B cell (primary cell): ENCODE measurements around the gene ATG2A. TPM values are rescaled to one million over a fixed set of nuclear protein-coding genes. Genes with fewer than 3 reads are reported as not detected.

Experiments used
- ATAC-seq: fragments of 200-7000 bp; cut with Tn5 transposase; one replicate; pipeline ENCODE4 v1.10.0; 2021; ENCODE audit warnings: low read depth, mild to moderate bottlenecking, moderate number of reproducible peaks, moderate library complexity
- CTCF ChIA-PET: fragments of 350-600 bp; sonication (Branson Sonifier 250); formaldehyde crosslinking; loops from one replicate; lab custom pipeline; 2021; ENCODE audit warnings: antibody characterized with exemption, inconsistent platforms; lab: Charles Lee
- POLR2A ChIA-PET: fragments of 350-600 bp; sonication (Branson Sonifier 250); formaldehyde crosslinking; loops from one replicate; lab custom pipeline; 2021; ENCODE audit warnings: antibody characterized with exemption; lab: Charles Lee
- DNase-seq: peaks from one replicate; pipeline ENCODE4 v3.0.0; 2013
- H2AFZ ChIP-seq: 2 replicates; pipeline ENCODE4 v1.6.1; 2012; ENCODE audit warnings: mild to moderate bottlenecking, low read depth, low read length; ENCODE audit not compliant: insufficient read depth, poor library complexity, severe bottlenecking
- H3K27ac ChIP-seq, 2 donors: 1 replicate in 1 of 2; 2 replicates in 1 of 2; pipeline ENCODE4 v1.5.1; 2012 to 2013; ENCODE audit warnings: low read length in 2 of 2, mild to moderate bottlenecking in 2 of 2, moderate library complexity in 1 of 2
- H3K27me3 ChIP-seq, 4 experiments: fragments of 200-600 bp in 1 of 4; sonication (generic) in 1 of 4; replicated peaks in 1 of 4; 1 replicate in 2 of 4; 2 replicates in 2 of 4; pipeline versions ENCODE4 v1.6.1 to v1.7.0; 2013 to 2016; ENCODE audit warnings: low read length in 3 of 4, mild to moderate bottlenecking in 2 of 4, mixed read lengths in 1 of 4, moderate library complexity in 1 of 4; ENCODE audit not compliant: insufficient read depth in 4 of 4, control insufficient read depth in 3 of 4; ENCODE audit errors: control extremely low read depth in 1 of 4
- H3K36me3 ChIP-seq, 2 experiments: replicated peaks in 1 of 2; 1 replicate in 1 of 2; 2 replicates in 1 of 2; pipeline versions ENCODE4 v1.6.1 to v1.7.1; 2013; ENCODE audit warnings: low read length in 1 of 2; ENCODE audit not compliant: insufficient read depth in 2 of 2, control insufficient read depth in 1 of 2; ENCODE audit errors: control extremely low read depth in 1 of 2, extremely low read depth in 1 of 2
- H3K4me1 ChIP-seq, 2 donors: fragments of 200-600 bp in 1 of 2; sonication (generic) in 1 of 2; 1 replicate in 1 of 2; 2 replicates in 1 of 2; pipeline versions ENCODE4 v1.5.1 to v1.6.1; 2013 to 2017; ENCODE audit warnings: low read length in 2 of 2; ENCODE audit not compliant: control insufficient read depth in 2 of 2, insufficient read depth in 2 of 2
- H3K4me2 ChIP-seq: replicated peaks from 2 replicates; pipeline ENCODE3; 2012; ENCODE audit warnings: mild to moderate bottlenecking, low read depth, low read length; ENCODE audit not compliant: poor library complexity, severe bottlenecking
- H3K4me3 ChIP-seq, 5 experiments: fragments of 200-600 bp in 1 of 5; sonication (generic) in 1 of 5; 1 replicate in 3 of 5; 2 replicates in 2 of 5; pipeline versions ENCODE4 v1.5.1 to v1.7.0; 2011 to 2016; ENCODE audit warnings: low read length in 4 of 5, mild to moderate bottlenecking in 4 of 5, low read depth in 2 of 5, control low read depth in 1 of 5, moderate library complexity in 1 of 5; ENCODE audit not compliant: insufficient read depth in 1 of 5; ENCODE audit errors: control extremely low read depth in 1 of 5, extremely low read depth in 1 of 5
- H3K79me2 ChIP-seq: fragments of 200-600 bp; sonication (generic); one replicate; pipeline ENCODE4 v1.6.0; 2016; ENCODE audit warnings: low read length; ENCODE audit not compliant: control insufficient read depth, insufficient read depth
- H3K9ac ChIP-seq: fragments of 200-600 bp; sonication (generic); 2 replicates; pipeline ENCODE4 v1.6.1; 2017; ENCODE audit warnings: mild to moderate bottlenecking, low read length, moderate library complexity
- H3K9me3 ChIP-seq, 3 donors: one replicate each; pipeline versions ENCODE4 v1.6.1 to v1.7.1; 2013; ENCODE audit warnings: low read length in 2 of 3; ENCODE audit not compliant: control insufficient read depth in 2 of 3, insufficient read depth in 1 of 3; ENCODE audit errors: control extremely low read depth in 1 of 3
- H4K20me1 ChIP-seq: 2 replicates; pipeline ENCODE4 v1.6.0; 2012; ENCODE audit warnings: mild to moderate bottlenecking, low read length; ENCODE audit not compliant: insufficient read depth, control insufficient read depth, poor library complexity, severe bottlenecking
- H3K27ac Mint-ChIP-seq: one replicate; pipeline ENCODE4 v1.8.0; 2021; ENCODE audit warnings: mixed read lengths
- H3K27me3 Mint-ChIP-seq: one replicate; pipeline ENCODE4 v1.8.0; 2021; ENCODE audit warnings: mixed read lengths
- H3K4me1 Mint-ChIP-seq: one replicate; pipeline ENCODE4 v1.8.0; 2021; ENCODE audit warnings: mixed read lengths
- H3K4me3 Mint-ChIP-seq: one replicate; pipeline ENCODE4 v1.8.0; 2021; ENCODE audit warnings: mixed read lengths
- H3K9me3 Mint-ChIP-seq: one replicate; pipeline ENCODE4 v1.8.0; 2022; ENCODE audit warnings: mixed read lengths; ENCODE audit not compliant: insufficient read depth
- CTCF ChIP-seq: fragments of 200-600 bp; IDR thresholded peaks from one replicate; pipeline ENCODE4 v1.8.0; 2022; ENCODE audit warnings: antibody characterized with exemption, mild to moderate bottlenecking
- EZH2 ChIP-seq: IDR thresholded peaks from 2 replicates; pipeline ENCODE4 v1.6.1; 2012; ENCODE audit warnings: borderline replicate concordance, low read depth, mild to moderate bottlenecking, moderate library complexity, low read length; ENCODE audit not compliant: insufficient read depth, poor library complexity, severe bottlenecking
- WGBS: methylation state at CpG from one replicate; pipeline ENCODE4 v1.1.5; 2013; ENCODE audit warnings: missing lambda C conversion rate; ENCODE audit not compliant: insufficient coverage; 5-methylcytosine and 5-hydroxymethylcytosine counted together
- intact Hi-C: fragments of 100-400 bp; cut with micrococcal nuclease; formaldehyde crosslinking; loops from one replicate; pipeline ENCODE4 v1.10.0; 2022
- polyA plus RNA-seq: library from polyadenylated mRNA; depleted of rRNA; stranded (reverse); fragments of >200 nt; gene quantifications from 2 replicates; pipeline ENCODE4 v1.2.3, GENCODE V29; 2012
- total RNA-seq, 2 donors: library from RNA; stranded (reverse); fragments of 120-200 nt in 1 of 2; gene quantifications; 1 replicate in 1 of 2; 2 replicates in 1 of 2; pipeline versions ENCODE4 v1.2.3 to v1.2.4, GENCODE V29; 2013 to 2022

ATG2A gene
- total and polyA plus RNA-seq, 2 donors (not counting 1 experiment from before 2014, with no cell fraction given): 24.3 to 38.6 TPM

- H3K4me2 ChIP-seq: no peak overlapping the region
- no peak overlapping the region for H3K9ac ChIP-seq
- H3K9me3 ChIP-seq: no peaks in the 10 kb centered on the region
- no peak overlapping the region for H3K4me3 Mint-ChIP-seq
- no peak overlapping the region for H3K4me3 ChIP-seq
- H3K27ac ChIP-seq: no peak overlapping the region
- H3K4me1 ChIP-seq: no peaks in the 10 kb centered on the region
- no peaks in the 10 kb centered on the region for H3K9me3 Mint-ChIP-seq
- WGBS: 89% methylated on average over 10 of the region's 12 CpGs
- no peaks in the 10 kb centered on the region for H3K79me2 ChIP-seq
- H3K27me3 ChIP-seq: no peaks in the 10 kb centered on the region
- no peak for TF ChIP-seq EZH2
- TF ChIP-seq CTCF: no peak
- no peak overlapping the region for H2AFZ ChIP-seq
- ATAC-seq: no peak
- intact Hi-C loops: no loop called here
- H3K27ac Mint-ChIP-seq: no peak overlapping the region
- CTCF ChIA-PET: interaction anchor here (0.5 kb wide), 1 partner anchor 22 kb away, joined by 3 read pairs; no protein-coding TSS in a partner anchor
- no peaks in the 10 kb centered on the region for H3K27me3 Mint-ChIP-seq
- POLR2A ChIA-PET: interaction anchor here (1.1 kb wide), 1 partner anchor 85 kb away, joined by 3 read pairs; no protein-coding TSS in a partner anchor
- no peaks in the 10 kb centered on the region for H3K4me1 Mint-ChIP-seq
- no peaks in the 10 kb centered on the region for H4K20me1 ChIP-seq
- DNase-seq: no peak
- H3K36me3 ChIP-seq: peaks cover 0 to 38% of the 10 kb centered on the region in 2 experiments
These were observed 16.4 kb upstream of the ATG2A start for GRCh38 chr11:64933213-64933934.

DNA sequence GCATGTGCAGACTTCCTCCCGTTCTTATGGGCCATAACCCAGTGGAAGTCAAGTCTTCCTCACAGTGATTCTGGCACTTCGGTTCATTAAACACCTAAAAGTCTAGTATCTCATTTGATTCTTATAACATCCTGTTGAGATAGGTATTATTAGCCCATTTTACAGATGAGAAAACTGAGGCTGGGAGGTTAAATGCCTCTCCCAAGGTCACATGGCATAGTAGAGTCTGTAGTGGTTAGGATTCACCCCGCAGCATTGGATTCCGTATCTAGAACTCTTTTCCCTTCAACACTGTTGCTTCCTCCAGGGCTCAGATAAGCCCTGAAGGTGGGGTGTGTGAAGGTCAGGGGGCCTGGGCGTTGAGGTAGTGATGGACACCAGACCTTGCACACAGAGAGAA is 15.3 kb upstream of the ATG2A start:
- Histone ChIP-seq H3K79me2 (no peaks in the 10 kb centered on the region), H3K4me2 (no peak overlapping the region), H3K27me3 (no peaks in the 10 kb centered on the region), H3K27ac (no peak overlapping the region), H3K4me3 (no peak overlapping the region), H3K36me3 (peaks cover 0 to 42% of the 10 kb centered on the region in 2 experiments), H3K4me1 (no peaks in the 10 kb centered on the region), H4K20me1 (no peaks in the 10 kb centered on the region), H3K9ac (no peak overlapping the region), H3K9me3 (no peaks in the 10 kb centered on the region), H2AFZ (no peak overlapping the region)
- WGBS: 100% methylated on average over 1 of the region's 5 CpGs
- Mint-ChIP-seq H3K4me3 (no peak overlapping the region), H3K9me3 (no peaks in the 10 kb centered on the region), H3K27me3 (no peaks in the 10 kb centered on the region), H3K27ac (no peak overlapping the region), H3K4me1 (no peaks in the 10 kb centered on the region)
- POLR2A ChIA-PET: interaction anchor here (0.6 kb wide), 1 partner anchor 134 kb away, joined by 6 read pairs; no protein-coding TSS in a partner anchor
- DNase-seq: no peak
- TF ChIP-seq CTCF (no peak), EZH2 (no peak)
- CTCF ChIA-PET: interaction anchor here (1.2 kb wide), 1 partner anchor 65 kb away, joined by 3 read pairs; the partner anchor contains the start of gene BATF2
- no peak for ATAC-seq
- intact Hi-C loops: no loop called here
